T-cell (primary cell): ENCODE measurements around the gene G6PC3. TPM values are rescaled to one million over a fixed set of nuclear protein-coding genes. Genes with fewer than 3 reads are reported as not detected.

ENCODE experiments used
- ATAC-seq, 4 experiments: fragments of 200-7000 bp in 3 of 4; fragments of 150-1000 bp in 1 of 4; cut with Tn5 transposase; replicated peaks in 1 of 4; 1 replicate in 3 of 4; 2 replicates in 1 of 4; pipeline ENCODE4 v1.10.0; 2021; ENCODE audit warnings: moderate library complexity in 3 of 4, mild to moderate bottlenecking in 2 of 4, moderate number of reproducible peaks in 1 of 4
- CTCF ChIA-PET, 2 donors: fragments of 300-600 bp; sonication (Branson Sonifier 250); formaldehyde crosslinking; loops; one replicate each; lab custom pipeline; 2022; ENCODE audit warnings: antibody characterized with exemption in 2 of 2; lab: Charles Lee
- POLR2A ChIA-PET, 2 donors: fragments of 300-600 bp; sonication (Branson Sonifier 250); formaldehyde crosslinking; loops; one replicate each; lab custom pipeline; 2022; ENCODE audit warnings: antibody characterized with exemption in 2 of 2; lab: Charles Lee
- DNase-seq, 35 experiments: peaks; one replicate each; pipeline versions ENCODE4 v3.0.0 to v3.0.0-alpha.2; 2013 to 2023
- H3K27ac ChIP-seq: one replicate; pipeline ENCODE4 v1.5.1; 2013; ENCODE audit warnings: low read length
- H3K27me3 ChIP-seq, 2 experiments: replicated peaks in 1 of 2; 1 replicate in 1 of 2; 2 replicates in 1 of 2; pipeline versions ENCODE4 v1.6.1 to v1.7.0; 2013; ENCODE audit warnings: low read length in 1 of 2, mixed read lengths in 1 of 2; ENCODE audit not compliant: control insufficient read depth in 2 of 2, insufficient read depth in 2 of 2; ENCODE audit errors: extremely low read depth in 1 of 2
- H3K36me3 ChIP-seq, 2 donors: 1 replicate in 1 of 2; 2 replicates in 1 of 2; pipeline versions ENCODE4 v1.6.1 to v1.7.0; 2013; ENCODE audit warnings: low read length in 1 of 2; ENCODE audit not compliant: control insufficient read depth in 2 of 2, insufficient read depth in 1 of 2; ENCODE audit errors: extremely low read depth in 1 of 2
- H3K4me1 ChIP-seq, 2 experiments: 1 replicate in 1 of 2; 2 replicates in 1 of 2; pipeline versions ENCODE4 v1.6.1 to v1.7.0; 2013; ENCODE audit warnings: low read length in 2 of 2, mixed read lengths in 1 of 2; ENCODE audit not compliant: insufficient read depth in 2 of 2, control insufficient read depth in 1 of 2; ENCODE audit errors: extremely low read depth in 1 of 2
- H3K4me3 ChIP-seq, 2 donors: 1 replicate in 1 of 2; 2 replicates in 1 of 2; pipeline versions ENCODE4 v1.5.1 to v1.7.0; 2013; ENCODE audit warnings: mild to moderate bottlenecking in 2 of 2, low read length in 1 of 2, moderate library complexity in 1 of 2; ENCODE audit not compliant: control insufficient read depth in 1 of 2; ENCODE audit errors: extremely low read depth in 1 of 2
- H3K9me3 ChIP-seq: 2 replicates; pipeline ENCODE4 v1.7.0; 2013
- H3K27ac Mint-ChIP-seq, 2 donors: one replicate each; pipeline ENCODE4 v1.8.0; 2020 to 2021; ENCODE audit warnings: mild to moderate bottlenecking in 2 of 2, mixed read lengths in 2 of 2
- H3K27me3 Mint-ChIP-seq, 2 donors: one replicate each; pipeline ENCODE4 v1.8.0; 2021 to 2022; ENCODE audit warnings: mixed read lengths in 2 of 2
- H3K36me3 Mint-ChIP-seq: one replicate; pipeline ENCODE4 v1.8.0; 2021; ENCODE audit warnings: mixed read lengths
- H3K4me1 Mint-ChIP-seq, 3 donors: one replicate each; pipeline ENCODE4 v1.8.0; 2020 to 2022; ENCODE audit warnings: mixed read lengths in 3 of 3, mild to moderate bottlenecking in 1 of 3
- H3K4me3 Mint-ChIP-seq, 3 donors: one replicate each; pipeline ENCODE4 v1.8.0; 2020 to 2022; ENCODE audit warnings: mild to moderate bottlenecking in 3 of 3, mixed read lengths in 3 of 3, moderate library complexity in 3 of 3
- H3K9me3 Mint-ChIP-seq, 3 donors: one replicate each; pipeline ENCODE4 v1.8.0; 2020 to 2022; ENCODE audit warnings: mixed read lengths in 3 of 3
- WGBS: methylation state at CpG from one replicate; pipeline ENCODE4 v1.1.5; 2013; ENCODE audit warnings: missing lambda C conversion rate; ENCODE audit not compliant: insufficient coverage; 5-methylcytosine and 5-hydroxymethylcytosine counted together
- total RNA-seq, 35 experiments: library from RNA in 6 of 35; stranded (reverse) in 6 of 35; fragments of 120-200 nt in 1 of 35; gene quantifications; one replicate each; pipeline versions ENCODE4 v1.2.1 to v1.2.4 and lab custom pipeline; 2013 to 2026

G6PC3 gene
- total RNA-seq, 5 donors from 2014 or later (not counting 1 experiment from before 2014, with no cell fraction given) = 9.4 to 19.0 (median 16.2) TPM

- no peaks in the 10 kb centered on the region for H3K27me3 Mint-ChIP-seq
- no peak overlapping the region for H3K27ac Mint-ChIP-seq
- no peak for ATAC-seq
- H3K4me1 Mint-ChIP-seq = peaks cover 28 to 37% (median 34%) of the 10 kb centered on the region in 3 donors
- H3K36me3 Mint-ChIP-seq = peaks cover 7% of the 10 kb centered on the region
- Histone ChIP-seq H3K27me3 (no peaks in the 10 kb centered on the region), H3K9me3 (no peaks in the 10 kb centered on the region), H3K27ac (no peak overlapping the region), H3K36me3 (peaks cover 0 to 32% of the 10 kb centered on the region in 2 donors), H3K4me3 (no peak overlapping the region), H3K4me1 (peaks cover 6 to 37% of the 10 kb centered on the region in 2 experiments)
- H3K9me3 Mint-ChIP-seq = no peaks in the 10 kb centered on the region
- H3K4me3 Mint-ChIP-seq = no peak overlapping the region
- 64% methylated on average over 4 of the region's 4 CpGs for WGBS
- DNase-seq = no peak
- POLR2A ChIA-PET = interaction anchor here in 1 of 2 donors (1.4 kb wide), 1 partner anchor 8 kb away, joined by 8 read pairs; no protein-coding TSS in a partner anchor
- CTCF ChIA-PET = no interaction called here
Measured at GRCh38 chr17:44109312-44109630, 38.7 kb downstream of the G6PC3 start.

GRCh38 chr17:44110011-44110686 is 39.6 kb downstream of the G6PC3 start:
- Mint-ChIP-seq H3K9me3 (no peaks in the 10 kb centered on the region), H3K27ac (no peak overlapping the region), H3K4me1 (peaks cover 28 to 38% (median 37%) of the 10 kb centered on the region in 3 donors), H3K4me3 (peak overlapping the region in 1 of 3 donors; percentile 68), H3K27me3 (no peaks in the 10 kb centered on the region), H3K36me3 (peaks cover 7% of the 10 kb centered on the region)
- POLR2A ChIA-PET = no interaction called here
- no peaks in the 10 kb centered on the region for H3K9me3 ChIP-seq
- no peak overlapping the region for H3K27ac ChIP-seq
- no peak overlapping the region for H3K4me3 ChIP-seq
- peaks cover 6 to 37% of the 10 kb centered on the region in 2 experiments for H3K4me1 ChIP-seq
- WGBS = 94% methylated on average over 6 of the region's 10 CpGs
- H3K36me3 ChIP-seq = peaks cover 0 to 32% of the 10 kb centered on the region in 2 donors
- no peak for DNase-seq
- CTCF ChIA-PET = no interaction called here
- H3K27me3 ChIP-seq = no peaks in the 10 kb centered on the region
- ATAC-seq = no peak

- peak overlapping the region in 1 of 2 donors; percentile 19 for H3K4me3 ChIP-seq
- Mint-ChIP-seq H3K4me1 (peaks cover 34 to 46% (median 40%) of the 10 kb centered on the region in 3 donors), H3K4me3 (peak overlapping the region in 1 of 3 donors; percentile 68), H3K9me3 (no peaks in the 10 kb centered on the region), H3K36me3 (peaks cover 7% of the 10 kb centered on the region), H3K27ac (no peak overlapping the region), H3K27me3 (no peaks in the 10 kb centered on the region)
- peaks cover 0 to 33% of the 10 kb centered on the region in 2 donors for H3K36me3 ChIP-seq
- CTCF ChIA-PET = interaction anchor here in 1 of 2 donors (0.5 kb wide), 1 partner anchor 32 kb away, joined by 3 read pairs; no protein-coding TSS in a partner anchor
- H3K9me3 ChIP-seq = no peaks in the 10 kb centered on the region
- peaks cover 6 to 43% of the 10 kb centered on the region in 2 experiments for H3K4me1 ChIP-seq
- POLR2A ChIA-PET = interaction anchor here in 1 of 2 donors (0.6 kb wide), 1 partner anchor 12 kb away, joined by 3 read pairs; no protein-coding TSS in a partner anchor
- ATAC-seq (peak; percentile 68 to 80 (median 74)), DNase-seq (peak; percentile 15 to 75 (median 53))
- H3K27me3 ChIP-seq = peaks cover 0 to 3% of the 10 kb centered on the region in 2 experiments
- 29% methylated on average over 22 of the region's 28 CpGs for WGBS
- no peak overlapping the region for H3K27ac ChIP-seq
Measured at GRCh38 chr17:44110823-44111633, 40.5 kb downstream of the G6PC3 start.

GRCh38 chr17:44111777-44112176 is 41.2 kb downstream of the G6PC3 start:
- H3K27me3 ChIP-seq = peaks cover 0 to 3% of the 10 kb centered on the region in 2 experiments
- peak overlapping the region in 1 of 3 donors; percentile 68 for H3K4me3 Mint-ChIP-seq
- H3K36me3 Mint-ChIP-seq = peaks cover 14% of the 10 kb centered on the region
- ATAC-seq (no peak), DNase-seq (no peak)
- no peaks in the 10 kb centered on the region for H3K9me3 ChIP-seq
- no peak overlapping the region for H3K27ac Mint-ChIP-seq
- peaks cover 0 to 37% of the 10 kb centered on the region in 2 donors for H3K36me3 ChIP-seq
- peaks cover 6 to 45% of the 10 kb centered on the region in 2 experiments for H3K4me1 ChIP-seq
- H3K27me3 Mint-ChIP-seq = no peaks in the 10 kb centered on the region
- no CpG with 5 or more reads among the region's 3 CpGs for WGBS
- peaks cover 41 to 52% (median 44%) of the 10 kb centered on the region in 3 donors for H3K4me1 Mint-ChIP-seq
- H3K4me3 ChIP-seq = no peak overlapping the region
- H3K27ac ChIP-seq = no peak overlapping the region
- CTCF ChIA-PET = interaction anchor here in 1 of 2 donors (0.5 kb wide), 1 partner anchor 31 kb away, joined by 3 read pairs; no protein-coding TSS in a partner anchor
- H3K9me3 Mint-ChIP-seq = no peaks in the 10 kb centered on the region
- POLR2A ChIA-PET = interaction anchor here in 1 of 2 donors (0.6 kb wide), 2 partner anchors 11 to 228 kb away, joined by 3 to 7 read pairs; no protein-coding TSS in a partner anchor

GRCh38 chr17:44112284-44113280 is 42.0 kb downstream of the G6PC3 start:
- Histone ChIP-seq H3K4me3 (no peak overlapping the region), H3K4me1 (peaks cover 6 to 45% of the 10 kb centered on the region in 2 experiments), H3K27me3 (peaks cover 0 to 3% of the 10 kb centered on the region in 2 experiments), H3K27ac (no peak overlapping the region), H3K9me3 (no peaks in the 10 kb centered on the region), H3K36me3 (peaks cover 4 to 37% of the 10 kb centered on the region in 2 donors)
- Mint-ChIP-seq H3K4me3 (peak overlapping the region in 1 of 3 donors; percentile 68), H3K27me3 (no peaks in the 10 kb centered on the region), H3K9me3 (no peaks in the 10 kb centered on the region), H3K27ac (peak overlapping the region in 1 of 2 donors; percentile 43), H3K4me1 (peaks cover 41 to 56% (median 46%) of the 10 kb centered on the region in 3 donors), H3K36me3 (peaks cover 14% of the 10 kb centered on the region)
- ChIA-PET POLR2A (interaction anchor here in 1 of 2 donors (0.6 kb wide), 1 partner anchor 227 kb away, joined by 7 read pairs; no protein-coding TSS in a partner anchor), CTCF (no interaction called here)
- ATAC-seq = no peak
- 88% methylated on average over 3 of the region's 4 CpGs for WGBS
- DNase-seq = no peak
